Measurements from ENCODE around the gene WWC2.

Gene WWC2

GRCh38 chr4:183328832-183329231, 229.8 kb downstream of the WWC2 start:
- H3K4me3 ChIP-seq (ENCODE audit: low read length), result no peak overlapping the region
- H3K9ac ChIP-seq (ENCODE audit: low read length), result no peak overlapping the region
- no peak overlapping the region for H3K27ac ChIP-seq (ENCODE audit: low read depth, low read length)
- H3K4me1 ChIP-seq (ENCODE audit: control insufficient read depth, low read depth, low read length), result peaks cover 2% of the 10 kb centered on the region
- H3K27me3 ChIP-seq (ENCODE audit: insufficient read depth, low read length, poor library complexity), result no peaks in the 10 kb centered on the region
- no peaks in the 10 kb centered on the region for H3K36me3 ChIP-seq (ENCODE audit: control insufficient read depth, insufficient read depth, low read length)
- H3K18ac ChIP-seq (ENCODE audit: low read length), result no peak overlapping the region
- no peak overlapping the region for H2AK5ac ChIP-seq (ENCODE audit: low read length)
- H2BK5ac ChIP-seq (ENCODE audit: low read length), result no peak overlapping the region
- H3K56ac ChIP-seq (ENCODE audit: low read length), result no peak overlapping the region
- H2BK120ac ChIP-seq (ENCODE audit: low read depth, low read length), result no peak overlapping the region
- H3K4me2 ChIP-seq (ENCODE audit: low read length), result no peak overlapping the region
- no peaks in the 10 kb centered on the region for H3K79me1 ChIP-seq (ENCODE audit: low read length)
- H3K79me2 ChIP-seq (ENCODE audit: control insufficient read depth, insufficient read depth, low read length), result no peaks in the 10 kb centered on the region
- no peak overlapping the region for H4K5ac ChIP-seq (ENCODE audit: low read length)
- WGBS (ENCODE audit: extremely low coverage, insufficient coverage, low lambda C conversion rate), result no CpG with 5 or more reads among the region's 7 CpGs
- H4K8ac ChIP-seq (ENCODE audit: low read depth, low read length), result no peak overlapping the region
- no peak for DNase-seq
- no peak overlapping the region for H3K4ac ChIP-seq (ENCODE audit: low read depth, low read length)
- H2BK15ac ChIP-seq (replicated peaks; ENCODE audit: low read depth), result no peak overlapping the region
- H3K23ac ChIP-seq (ENCODE audit: low read length), result no peak overlapping the region

- Histone ChIP-seq H2BK5ac (ENCODE audit: low read length) (no peak overlapping the region), H3K56ac (ENCODE audit: low read length) (no peak overlapping the region), H3K79me2 (ENCODE audit: control insufficient read depth, insufficient read depth, low read length) (no peaks in the 10 kb centered on the region), H3K4me1 (ENCODE audit: control insufficient read depth, low read depth, low read length) (peaks cover 2% of the 10 kb centered on the region), H4K8ac (ENCODE audit: low read depth, low read length) (no peak overlapping the region), H3K36me3 (ENCODE audit: control insufficient read depth, insufficient read depth, low read length) (no peaks in the 10 kb centered on the region), H2BK15ac (replicated peaks; ENCODE audit: low read depth) (no peak overlapping the region), H3K9ac (ENCODE audit: low read length) (no peak overlapping the region), H3K27me3 (ENCODE audit: insufficient read depth, low read length, poor library complexity) (no peaks in the 10 kb centered on the region), H3K23ac (ENCODE audit: low read length) (no peak overlapping the region), H3K27ac (ENCODE audit: low read depth, low read length) (peak overlapping the region; percentile 26), H4K5ac (ENCODE audit: low read length) (no peak overlapping the region), H3K79me1 (ENCODE audit: low read length) (no peaks in the 10 kb centered on the region), H3K18ac (ENCODE audit: low read length) (no peak overlapping the region), H3K4ac (ENCODE audit: low read depth, low read length) (no peak overlapping the region), H2AK5ac (ENCODE audit: low read length) (no peak overlapping the region), H3K4me3 (ENCODE audit: low read length) (no peak overlapping the region), H2BK120ac (ENCODE audit: low read depth, low read length) (no peak overlapping the region), H3K4me2 (ENCODE audit: low read length) (no peak overlapping the region)
- no peak for DNase-seq
- no CpG with 5 or more reads among the region's 6 CpGs for WGBS (ENCODE audit: extremely low coverage, insufficient coverage, low lambda C conversion rate)
Measured at GRCh38 chr4:183329244-183329643, 230.2 kb downstream of the WWC2 start.

GRCh38 chr4:183329954-183330742, 231.1 kb downstream of the WWC2 start:
- Histone ChIP-seq H3K4ac (ENCODE audit: low read depth, low read length) (no peak overlapping the region), H3K4me2 (ENCODE audit: low read length) (no peak overlapping the region), H3K27me3 (ENCODE audit: insufficient read depth, low read length, poor library complexity) (no peaks in the 10 kb centered on the region), H3K56ac (ENCODE audit: low read length) (peak overlapping the region; percentile 68), H3K9ac (ENCODE audit: low read length) (no peak overlapping the region), H4K8ac (ENCODE audit: low read depth, low read length) (no peak overlapping the region), H2BK120ac (ENCODE audit: low read depth, low read length) (no peak overlapping the region), H3K36me3 (ENCODE audit: control insufficient read depth, insufficient read depth, low read length) (no peaks in the 10 kb centered on the region), H3K79me1 (ENCODE audit: low read length) (no peaks in the 10 kb centered on the region), H3K23ac (ENCODE audit: low read length) (no peak overlapping the region), H2BK15ac (replicated peaks; ENCODE audit: low read depth) (no peak overlapping the region), H4K5ac (ENCODE audit: low read length) (no peak overlapping the region), H3K4me1 (ENCODE audit: control insufficient read depth, low read depth, low read length) (peaks cover 2% of the 10 kb centered on the region), H3K4me3 (ENCODE audit: low read length) (no peak overlapping the region), H3K27ac (ENCODE audit: low read depth, low read length) (peak overlapping the region; percentile 19), H3K79me2 (ENCODE audit: control insufficient read depth, insufficient read depth, low read length) (no peaks in the 10 kb centered on the region), H2AK5ac (ENCODE audit: low read length) (no peak overlapping the region), H3K18ac (ENCODE audit: low read length) (no peak overlapping the region), H2BK5ac (ENCODE audit: low read length) (peak overlapping the region; percentile 67)
- peak; percentile 39 for DNase-seq
- no CpG with 5 or more reads among the region's 10 CpGs for WGBS (ENCODE audit: extremely low coverage, insufficient coverage, low lambda C conversion rate)

GRCh38 chr4:183330841-183331240, 231.8 kb downstream of the WWC2 start:
- Histone ChIP-seq H3K9ac (ENCODE audit: low read length) (no peak overlapping the region), H3K4me3 (ENCODE audit: low read length) (no peak overlapping the region), H2BK15ac (replicated peaks; ENCODE audit: low read depth) (no peak overlapping the region), H4K8ac (ENCODE audit: low read depth, low read length) (no peak overlapping the region), H3K79me1 (ENCODE audit: low read length) (no peaks in the 10 kb centered on the region), H2BK120ac (ENCODE audit: low read depth, low read length) (no peak overlapping the region), H4K5ac (ENCODE audit: low read length) (no peak overlapping the region), H2AK5ac (ENCODE audit: low read length) (no peak overlapping the region), H3K4ac (ENCODE audit: low read depth, low read length) (no peak overlapping the region), H3K27me3 (ENCODE audit: insufficient read depth, low read length, poor library complexity) (no peaks in the 10 kb centered on the region), H3K4me2 (ENCODE audit: low read length) (no peak overlapping the region), H3K56ac (ENCODE audit: low read length) (no peak overlapping the region), H3K4me1 (ENCODE audit: control insufficient read depth, low read depth, low read length) (peaks cover 2% of the 10 kb centered on the region), H3K18ac (ENCODE audit: low read length) (no peak overlapping the region), H3K23ac (ENCODE audit: low read length) (no peak overlapping the region), H2BK5ac (ENCODE audit: low read length) (no peak overlapping the region), H3K36me3 (ENCODE audit: control insufficient read depth, insufficient read depth, low read length) (no peaks in the 10 kb centered on the region), H3K79me2 (ENCODE audit: control insufficient read depth, insufficient read depth, low read length) (no peaks in the 10 kb centered on the region), H3K27ac (ENCODE audit: low read depth, low read length) (no peak overlapping the region)
- DNase-seq, result no peak
- WGBS (ENCODE audit: extremely low coverage, insufficient coverage, low lambda C conversion rate), result no CpG with 5 or more reads among the region's 2 CpGs

GRCh38 chr4:183332447-183332846, 233.4 kb downstream of the WWC2 start:
- no peaks in the 10 kb centered on the region for H3K27me3 ChIP-seq (ENCODE audit: insufficient read depth, low read length, poor library complexity)
- H3K18ac ChIP-seq (ENCODE audit: low read length), result no peak overlapping the region
- no peak for DNase-seq
- H4K5ac ChIP-seq (ENCODE audit: low read length), result no peak overlapping the region
- no CpG with 5 or more reads among the region's 11 CpGs for WGBS (ENCODE audit: extremely low coverage, insufficient coverage, low lambda C conversion rate)
- no peak overlapping the region for H2BK120ac ChIP-seq (ENCODE audit: low read depth, low read length)
- H3K56ac ChIP-seq (ENCODE audit: low read length), result no peak overlapping the region
- no peak overlapping the region for H2AK5ac ChIP-seq (ENCODE audit: low read length)
- no peak overlapping the region for H3K4me3 ChIP-seq (ENCODE audit: low read length)
- no peaks in the 10 kb centered on the region for H3K79me1 ChIP-seq (ENCODE audit: low read length)
- H3K4me1 ChIP-seq (ENCODE audit: control insufficient read depth, low read depth, low read length), result peaks cover 2% of the 10 kb centered on the region
- no peaks in the 10 kb centered on the region for H3K36me3 ChIP-seq (ENCODE audit: control insufficient read depth, insufficient read depth, low read length)
- no peak overlapping the region for H2BK5ac ChIP-seq (ENCODE audit: low read length)
- H2BK15ac ChIP-seq (replicated peaks; ENCODE audit: low read depth), result no peak overlapping the region
- no peak overlapping the region for H3K4ac ChIP-seq (ENCODE audit: low read depth, low read length)
- no peaks in the 10 kb centered on the region for H3K79me2 ChIP-seq (ENCODE audit: control insufficient read depth, insufficient read depth, low read length)
- H4K8ac ChIP-seq (ENCODE audit: low read depth, low read length), result no peak overlapping the region
- no peak overlapping the region for H3K4me2 ChIP-seq (ENCODE audit: low read length)
- no peak overlapping the region for H3K27ac ChIP-seq (ENCODE audit: low read depth, low read length)
- no peak overlapping the region for H3K9ac ChIP-seq (ENCODE audit: low read length)
- no peak overlapping the region for H3K23ac ChIP-seq (ENCODE audit: low read length)

GRCh38 chr4:183333202-183333601, 234.1 kb downstream of the WWC2 start:
- H2BK5ac ChIP-seq (ENCODE audit: low read length), result no peak overlapping the region
- no peak overlapping the region for H2AK5ac ChIP-seq (ENCODE audit: low read length)
- no peak overlapping the region for H3K27ac ChIP-seq (ENCODE audit: low read depth, low read length)
- H4K5ac ChIP-seq (ENCODE audit: low read length), result no peak overlapping the region
- H2BK120ac ChIP-seq (ENCODE audit: low read depth, low read length), result no peak overlapping the region
- H2BK15ac ChIP-seq (replicated peaks; ENCODE audit: low read depth), result no peak overlapping the region
- DNase-seq, result no peak
- peak overlapping the region; percentile 15 for H3K23ac ChIP-seq (ENCODE audit: low read length)
- no peak overlapping the region for H3K4ac ChIP-seq (ENCODE audit: low read depth, low read length)
- no peaks in the 10 kb centered on the region for H3K36me3 ChIP-seq (ENCODE audit: control insufficient read depth, insufficient read depth, low read length)
- WGBS (ENCODE audit: extremely low coverage, insufficient coverage, low lambda C conversion rate), result no CpG with 5 or more reads among the region's 9 CpGs
- H3K4me1 ChIP-seq (ENCODE audit: control insufficient read depth, low read depth, low read length), result peaks cover 2% of the 10 kb centered on the region
- H3K9ac ChIP-seq (ENCODE audit: low read length), result no peak overlapping the region
- H3K56ac ChIP-seq (ENCODE audit: low read length), result no peak overlapping the region
- H3K79me1 ChIP-seq (ENCODE audit: low read length), result no peaks in the 10 kb centered on the region
- no peak overlapping the region for H3K18ac ChIP-seq (ENCODE audit: low read length)
- H3K79me2 ChIP-seq (ENCODE audit: control insufficient read depth, insufficient read depth, low read length), result no peaks in the 10 kb centered on the region
- no peak overlapping the region for H3K4me3 ChIP-seq (ENCODE audit: low read length)
- H3K27me3 ChIP-seq (ENCODE audit: insufficient read depth, low read length, poor library complexity), result no peaks in the 10 kb centered on the region
- no peak overlapping the region for H4K8ac ChIP-seq (ENCODE audit: low read depth, low read length)
- no peak overlapping the region for H3K4me2 ChIP-seq (ENCODE audit: low read length)

Data from mesendoderm (in vitro differentiated cells).